GM19351 (cell line): ENCODE measurements around the gene ROCK2.

Experiments
- ATAC-seq: cut with Tn5 transposase; IDR thresholded peaks from one replicate; pipeline ENCODE4 v1.9.1; 2021; ENCODE audit warnings: mild to moderate bottlenecking, moderate library complexity; ENCODE audit not compliant: unreplicated experiment

ROCK2 gene

GRCh38 chr2:11132036-11132671 lies 212.3 kb downstream of the ROCK2 start:
- no peak for ATAC-seq

DNA sequence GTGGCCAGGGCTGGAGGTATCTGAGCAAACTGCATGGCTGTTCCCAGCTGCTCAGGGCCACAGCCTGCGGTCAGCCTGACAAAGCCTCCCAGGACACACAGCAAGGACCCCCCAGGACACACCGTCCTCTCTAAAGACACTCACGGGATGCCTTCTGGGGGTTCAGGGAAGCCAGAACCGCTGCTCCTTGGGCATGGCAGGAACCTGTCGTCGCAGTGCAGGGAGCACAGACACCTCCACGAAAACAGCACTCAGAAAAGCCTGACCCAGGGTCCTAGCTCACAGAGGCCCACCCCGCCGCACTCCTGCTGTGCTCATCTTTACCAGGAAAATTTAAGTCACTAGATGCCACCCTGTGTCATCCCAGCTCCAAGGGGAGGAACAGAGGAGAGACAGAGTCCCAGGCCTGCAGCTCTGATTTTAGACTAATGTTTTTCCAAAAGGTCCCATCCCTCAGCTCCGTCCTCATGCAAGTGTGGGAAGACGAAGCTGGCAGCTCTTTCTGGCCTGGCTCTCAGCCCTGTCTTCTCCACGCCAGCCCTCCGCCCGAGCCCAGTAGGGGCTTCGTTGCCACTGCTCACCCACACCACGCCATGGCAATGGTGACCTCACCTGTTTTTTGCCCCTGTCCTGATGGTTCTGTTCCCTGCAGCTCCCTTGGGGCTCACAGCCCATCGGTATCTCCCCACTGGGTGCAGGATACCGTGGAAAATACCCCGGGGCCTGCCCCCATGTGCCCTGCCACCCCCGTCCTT lies 213.1 kb downstream of the ROCK2 start:
- ATAC-seq, result no peak
